HepG2 (cell line): ENCODE results near the gene RASGRF1. TPM values are rescaled to one million over a fixed set of nuclear protein-coding genes. Genes with fewer than 3 reads are reported as not detected.
A peak's percentile ranks its signal among the peaks of the same experiment; 100 is the strongest.

Experiments
- BRD4 ChIP-seq: sonication (generic); formaldehyde crosslinking; IDR thresholded peaks from 2 replicates; pipeline ENCODE4 v1.4.0; 2020; ENCODE audit warnings: missing genetic modification reagents
- ETV5 ChIP-seq: IDR thresholded peaks from 2 replicates; pipeline ENCODE4 v1.6.1; 2018; ENCODE audit warnings: missing biosample characterization, missing genetic modification reagents, inconsistent platforms, borderline replicate concordance
- HOXA3 ChIP-seq: sonication (generic); formaldehyde crosslinking; IDR thresholded peaks from 2 replicates; pipeline ENCODE4 v1.5.0; 2020; ENCODE audit warnings: missing genetic modification reagents
- LCORL ChIP-seq, 2 experiments: fragments of 450-650 bp in 1 of 2; sonication (generic) in 1 of 2; formaldehyde crosslinking in 1 of 2; IDR thresholded peaks; 2 replicates each; pipeline versions ENCODE4 v1.5.0 to v1.6.1; 2017 to 2020; ENCODE audit warnings: antibody characterized with exemption in 1 of 2, missing genetic modification reagents in 1 of 2
- MAZ ChIP-seq, 2 experiments: sonication (generic) in 1 of 2; formaldehyde crosslinking in 1 of 2; IDR thresholded peaks; 2 replicates each; pipeline versions ENCODE4 v1.5.0 to v1.6.1; 2012 to 2020; ENCODE audit warnings: low read depth in 2 of 2, mild to moderate bottlenecking in 2 of 2, borderline replicate concordance in 1 of 2, improper control_type of control experiment in 1 of 2, low read length in 1 of 2, missing genetic modification reagents in 1 of 2, moderate library complexity in 1 of 2
- RARA ChIP-seq: IDR thresholded peaks from 2 replicates; pipeline ENCODE4 v1.6.1; 2016; ENCODE audit warnings: missing genetic modification reagents, missing compliant biosample characterization
- RXRB ChIP-seq: IDR thresholded peaks from 2 replicates; pipeline ENCODE4 v1.6.1; 2016; ENCODE audit warnings: borderline replicate concordance, missing genetic modification reagents, missing compliant biosample characterization
- SOX6 ChIP-seq, 2 experiments: fragments of 450-650 bp in 1 of 2; sonication (generic) in 1 of 2; formaldehyde crosslinking in 1 of 2; IDR thresholded peaks; 2 replicates each; pipeline versions ENCODE4 v1.4.0 to v1.6.1; 2017 to 2020; ENCODE audit warnings: antibody characterized with exemption in 1 of 2, mild to moderate bottlenecking in 1 of 2, missing genetic modification reagents in 1 of 2
- STAG1 ChIP-seq: sonication (generic); formaldehyde crosslinking; IDR thresholded peaks from 2 replicates; pipeline ENCODE4 v1.4.0; 2020; ENCODE audit warnings: missing genetic modification reagents
- ZFP37 ChIP-seq: sonication (generic); formaldehyde crosslinking; IDR thresholded peaks from 2 replicates; pipeline ENCODE4 v1.4.0; 2020; ENCODE audit warnings: missing genetic modification reagents, borderline replicate concordance
- ZKSCAN8 ChIP-seq: IDR thresholded peaks from 2 replicates; pipeline ENCODE4 v1.6.1; 2016; ENCODE audit warnings: borderline replicate concordance, missing genetic modification reagents, missing compliant biosample characterization
- ZNF367 ChIP-seq: sonication (generic); formaldehyde crosslinking; IDR thresholded peaks from 2 replicates; pipeline ENCODE4 v1.4.0; 2020; ENCODE audit warnings: missing genetic modification reagents, borderline replicate concordance
- ZNF460 ChIP-seq: sonication (generic); formaldehyde crosslinking; IDR thresholded peaks from 2 replicates; pipeline ENCODE4 v1.5.1; 2020; ENCODE audit warnings: missing genetic modification reagents, mild to moderate bottlenecking, borderline replicate concordance
- ZNF616 ChIP-seq: sonication (generic); formaldehyde crosslinking; IDR thresholded peaks from 2 replicates; pipeline ENCODE4 v1.5.0; 2020; ENCODE audit warnings: low read depth, mild to moderate bottlenecking, missing genetic modification reagents
- ZNF687 ChIP-seq: sonication (generic); formaldehyde crosslinking; IDR thresholded peaks from 2 replicates; pipeline ENCODE4 v1.5.1; 2020; ENCODE audit warnings: mild to moderate bottlenecking, missing genetic modification reagents, moderate library complexity
- polyA plus RNA-seq, 8 experiments: library from polyadenylated mRNA; depleted of rRNA in 3 of 8; stranded (reverse) in 7 of 8; unstranded in 1 of 8; fragments of >200 nt; fragmentation: Illumina TruSeq in 4 of 8; extraction: Trizol in 4 of 8; gene quantifications; 2 replicates each; pipeline versions ENCODE4 v1.2.1 to v1.2.3, GENCODE V29; 2011 to 2016; ENCODE audit warnings: low read depth in 4 of 8, missing spikeins in 1 of 8, mixed read lengths in 1 of 8; ENCODE audit not compliant: insufficient read depth in 1 of 8
- total RNA-seq, 5 experiments: library from RNA; depleted of rRNA; stranded (reverse); fragments of >200 nt; fragmentation: Illumina TruSeq; extraction: Trizol; gene quantifications; 2 replicates each; pipeline ENCODE4 v1.2.3, GENCODE V29; 2016; ENCODE audit warnings: low read depth in 1 of 5
- TF ChIP-seq, protein P1 (sequence below): IDR thresholded peaks from 2 replicates; pipeline ENCODE4 v1.6.1; 2016
- TF ChIP-seq, protein P2 (sequence below): sonication (generic); formaldehyde crosslinking; IDR thresholded peaks from 2 replicates; pipeline ENCODE4 v1.4.0; 2020; ENCODE audit warnings: missing genetic modification reagents

Gene RASGRF1
- total and polyA plus RNA-seq, 2 of the 13 experiments (the other 11 are each of a cell fraction or from before 2014, with no cell fraction given), result 0.55 to 3.0 TPM

GRCh38 chr15:79027532-79028410, 62.8 kb downstream of the RASGRF1 start (continued):
- TF ChIP-seq ZNF687 (CRISPR knock-in tag), result peak; percentile 88
- TF ChIP-seq ZKSCAN8 (CRISPR knock-in tag), result 0 out of 2 replicates have a peak, but pooled peaks have one; percentile 53
- no peak for TF ChIP-seq BRD4 (CRISPR knock-in tag)
- TF ChIP-seq SOX6 (IDR thresholded peaks at IDR 0.05), result no peak
- peak; percentile 64 for TF ChIP-seq SOX6 (CRISPR knock-in tag; IDR thresholded peaks at IDR 0.05)
- 0 out of 2 replicates have a peak, but pooled peaks have one; percentile 3 for TF ChIP-seq STAG1
- TF ChIP-seq RARA (CRISPR knock-in tag), result peak; percentile 72
- no peak for TF ChIP-seq ZFP37 (CRISPR knock-in tag)
- no peak for TF ChIP-seq ZNF616 (CRISPR knock-in tag)
- peak; percentile 40; the same call in 1 of the 2 replicates for TF ChIP-seq RXRB
- peak; percentile 24; the same call in 1 of the 2 replicates for TF ChIP-seq MAZ (IDR thresholded peaks at IDR 0.05; ENCODE audit: borderline replicate concordance, low read depth, low read length)
- no peak for TF ChIP-seq MAZ (CRISPR knock-in tag; IDR thresholded peaks at IDR 0.05; ENCODE audit: low read depth)
- TF ChIP-seq, protein P1, sequence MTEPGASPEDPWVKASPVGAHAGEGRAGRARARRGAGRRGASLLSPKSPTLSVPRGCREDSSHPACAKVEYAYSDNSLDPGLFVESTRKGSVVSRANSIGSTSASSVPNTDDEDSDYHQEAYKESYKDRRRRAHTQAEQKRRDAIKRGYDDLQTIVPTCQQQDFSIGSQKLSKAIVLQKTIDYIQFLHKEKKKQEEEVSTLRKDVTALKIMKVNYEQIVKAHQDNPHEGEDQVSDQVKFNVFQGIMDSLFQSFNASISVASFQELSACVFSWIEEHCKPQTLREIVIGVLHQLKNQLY (CRISPR knock-in tag), result 0 out of 2 replicates have a peak, but pooled peaks have one; percentile 25
- TF ChIP-seq ZNF460, result no peak
- no peak for TF ChIP-seq ZNF367 (CRISPR knock-in tag)
- TF ChIP-seq, protein P2, sequence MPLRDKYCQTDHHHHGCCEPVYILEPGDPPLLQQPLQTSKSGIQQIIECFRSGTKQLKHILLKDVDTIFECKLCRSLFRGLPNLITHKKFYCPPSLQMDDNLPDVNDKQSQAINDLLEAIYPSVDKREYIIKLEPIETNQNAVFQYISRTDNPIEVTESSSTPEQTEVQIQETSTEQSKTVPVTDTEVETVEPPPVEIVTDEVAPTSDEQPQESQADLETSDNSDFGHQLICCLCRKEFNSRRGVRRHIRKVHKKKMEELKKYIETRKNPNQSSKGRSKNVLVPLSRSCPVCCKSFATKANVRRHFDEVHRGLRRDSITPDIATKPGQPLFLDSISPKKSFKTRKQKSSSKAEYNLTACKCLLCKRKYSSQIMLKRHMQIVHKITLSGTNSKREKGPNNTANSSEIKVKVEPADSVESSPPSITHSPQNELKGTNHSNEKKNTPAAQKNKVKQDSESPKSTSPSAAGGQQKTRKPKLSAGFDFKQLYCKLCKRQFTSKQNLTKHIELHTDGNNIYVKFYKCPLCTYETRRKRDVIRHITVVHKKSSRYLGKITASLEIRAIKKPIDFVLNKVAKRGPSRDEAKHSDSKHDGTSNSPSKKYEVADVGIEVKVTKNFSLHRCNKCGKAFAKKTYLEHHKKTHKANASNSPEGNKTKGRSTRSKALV (CRISPR knock-in tag), result peak; percentile 24; the same call in 1 of the 2 replicates
- TF ChIP-seq HOXA3 (CRISPR knock-in tag), result 0 out of 2 replicates have a peak, but pooled peaks have one; percentile 11
- peak; percentile 53; the same call in 1 of the 2 replicates for TF ChIP-seq ETV5 (CRISPR knock-in tag)
- no peak for TF ChIP-seq LCORL (IDR thresholded peaks at IDR 0.05)
- TF ChIP-seq LCORL (CRISPR knock-in tag; IDR thresholded peaks at IDR 0.05), result peak; percentile 67; the same call in 1 of the 2 replicates
